Subcutaneous adipose tissue (tissue), 4 donors: ENCODE results near the gene GPR89B. TPM values are rescaled to one million over a fixed set of nuclear protein-coding genes. Genes with fewer than 3 reads are reported as not detected.
"Not testable (repeated sequence)": the region's sequence is repeated elsewhere in the genome, so short reads cannot be mapped to it uniquely, and the experiment has no call there.

ENCODE experiments used
- CTCF ChIP-seq: fragments of 450-650 bp; IDR thresholded peaks from one replicate; pipeline ENCODE4 v1.5.1; 2016; ENCODE audit warnings: low read depth, mild to moderate bottlenecking, control low read depth, antibody characterized with exemption, moderate library complexity
- total RNA-seq, 4 donors: library from RNA; depleted of rRNA; stranded (reverse); fragments of >200 nt; gene quantifications; one replicate each; pipeline ENCODE4 v1.1.0, GENCODE V29; 2016

GPR89B gene
- 10 to 100 TPM; 14.3 to 21.9 (median 18.5) TPM for total RNA-seq

- TF ChIP-seq CTCF = not testable (repeated sequence)
These were observed at the start of gene GPR89B for GRCh38 chr1:147928236-147929132. Gene GPR89B, plus strand, starts transcription at chr1:147928420. Its CDS starts 117 bp downstream, at chr1:147928537.

GRCh38 chr1:147879911-147880310, 48.3 kb upstream of the GPR89B start:
- TF ChIP-seq CTCF = no peak

- no peak for TF ChIP-seq CTCF
These were observed 45.7 kb upstream of the GPR89B start for GRCh38 chr1:147882535-147882934.

- no peak for TF ChIP-seq CTCF
These were observed 37.9 kb upstream of the GPR89B start for GRCh38 chr1:147890177-147890790.

GRCh38 chr1:147891088-147891487, 37.1 kb upstream of the GPR89B start:
- TF ChIP-seq CTCF = no peak

GRCh38 chr1:147892216-147892615, 36.0 kb upstream of the GPR89B start:
- no peak for TF ChIP-seq CTCF

- no peak for TF ChIP-seq CTCF
These were observed 35.4 kb upstream of the GPR89B start for GRCh38 chr1:147892731-147893214.
